Endothelial cell of umbilical vein (primary cell): ENCODE results near the gene RHOV. TPM values are rescaled to one million over a fixed set of nuclear protein-coding genes. Genes with fewer than 3 reads are reported as not detected.
A peak's percentile ranks its signal among the peaks of the same experiment; 100 is the strongest.

Experiments used
- BruUV-seq: library from RNA; stranded (reverse); fragments of 400-500 nt; replicated peaks from 2 replicates; lab custom pipeline; 2021; lab: Mats Ljungman, UMichigan
- CTCF ChIA-PET: fragments of 300-600, 350-600 bp; sonication (Branson Sonifier 250); formaldehyde crosslinking; loops from one replicate; lab custom pipeline; 2021; ENCODE audit warnings: antibody characterized with exemption, inconsistent platforms; lab: Charles Lee
- POLR2A ChIA-PET: fragments of 300-600, 350-600 bp; sonication (Branson Sonifier 250); formaldehyde crosslinking; loops from one replicate; lab custom pipeline; 2021; ENCODE audit warnings: antibody characterized with exemption, inconsistent platforms; lab: Charles Lee
- DNase-seq: peaks from one replicate; pipeline ENCODE4 v3.0.0-alpha.2; 2011; ENCODE audit warnings: low read depth, low spot score
- FAIRE-seq: peaks from 2 replicates; lab custom pipeline; 2011; peaks lifted over from hg19 to GRCh38; lab: Jason Lieb, UNC
- H2AFZ ChIP-seq: 2 replicates; pipeline ENCODE4 v1.6.0; 2012; ENCODE audit warnings: low read depth, low read length, control low read depth, inconsistent platforms
- H3K27ac ChIP-seq: 2 replicates; pipeline ENCODE4 v1.5.1; 2011; ENCODE audit warnings: low read depth, mild to moderate bottlenecking, control low read depth, low read length, moderate library complexity; ENCODE audit not compliant: insufficient read depth
- H3K27me3 ChIP-seq, 2 experiments: 2 replicates each; pipeline versions ENCODE4 v1.6.0 to v1.6.1; 2011; ENCODE audit warnings: low read length in 2 of 2, mixed read lengths in 1 of 2; ENCODE audit not compliant: control insufficient read depth in 2 of 2, insufficient read depth in 2 of 2
- H3K36me3 ChIP-seq, 2 experiments: 2 replicates in 1 of 2; 3 replicates in 1 of 2; pipeline ENCODE4 v1.5.1; 2011; ENCODE audit warnings: low read length in 2 of 2, mild to moderate bottlenecking in 1 of 2, moderate library complexity in 1 of 2; ENCODE audit not compliant: control insufficient read depth in 2 of 2, insufficient read depth in 2 of 2; ENCODE audit errors: extremely low read depth in 1 of 2
- H3K4me1 ChIP-seq: 3 replicates; pipeline ENCODE4 v1.5.1; 2011; ENCODE audit warnings: mild to moderate bottlenecking, low read length; ENCODE audit not compliant: control insufficient read depth, insufficient read depth; ENCODE audit errors: extremely low read depth
- H3K4me2 ChIP-seq: 2 replicates; pipeline ENCODE4 v1.6.1; 2011; ENCODE audit warnings: low read length, control low read depth, mixed read lengths; ENCODE audit not compliant: insufficient read depth
- H3K4me3 ChIP-seq, 3 experiments: fragments of 200-600 bp in 1 of 3; sonication (generic), shearing (Covaris generic) in 1 of 3; replicated peaks in 1 of 3; 2 replicates each; pipeline ENCODE4 v1.5.1; 2011 to 2016; ENCODE audit warnings: control low read depth in 3 of 3, low read length in 3 of 3, mild to moderate bottlenecking in 2 of 3, inconsistent platforms in 1 of 3, low read depth in 1 of 3, moderate library complexity in 1 of 3; ENCODE audit not compliant: insufficient read depth in 1 of 3
- H3K79me2 ChIP-seq: 2 replicates; pipeline ENCODE4 v1.6.0; 2012; ENCODE audit warnings: low read length, inconsistent platforms; ENCODE audit not compliant: control insufficient read depth, insufficient read depth
- H3K9ac ChIP-seq: replicated peaks from 2 replicates; pipeline ENCODE3; 2011; ENCODE audit warnings: low read length, control low read depth; ENCODE audit not compliant: insufficient read depth; ENCODE audit errors: extremely low read depth
- H3K9me1 ChIP-seq: replicated peaks from 3 replicates; pipeline ENCODE4 v1.6.0; 2011; ENCODE audit warnings: mild to moderate bottlenecking, low read length; ENCODE audit not compliant: control insufficient read depth, insufficient read depth; ENCODE audit errors: extremely low read depth
- H3K9me3 ChIP-seq: replicated peaks from 2 replicates; pipeline ENCODE4 v1.5.1; 2012; ENCODE audit warnings: low read length, inconsistent platforms; ENCODE audit not compliant: control insufficient read depth, insufficient read depth
- H4K20me1 ChIP-seq: replicated peaks from 2 replicates; pipeline ENCODE3; 2011; ENCODE audit warnings: mild to moderate bottlenecking, low read length; ENCODE audit not compliant: control insufficient read depth, insufficient read depth; ENCODE audit errors: extremely low read depth
- CTCF ChIP-seq, 2 donors: IDR thresholded peaks; 1 replicate in 1 of 2; 2 replicates in 1 of 2; pipeline ENCODE4 v1.5.1; 2011; ENCODE audit warnings: low read length in 2 of 2, mild to moderate bottlenecking in 2 of 2, moderate library complexity in 2 of 2, control low read depth in 1 of 2, inconsistent platforms in 1 of 2, low read depth in 1 of 2; ENCODE audit not compliant: insufficient read depth in 1 of 2; ENCODE audit errors: extremely low read depth in 1 of 2
- EZH2 ChIP-seq: IDR thresholded peaks from 2 replicates; pipeline ENCODE4 v1.6.1; 2012; ENCODE audit warnings: borderline replicate concordance, low read depth, mild to moderate bottlenecking, moderate library complexity, low read length, inconsistent platforms; ENCODE audit not compliant: severe bottlenecking
- FOS ChIP-seq: IDR thresholded peaks from 2 replicates; pipeline ENCODE4 v1.6.1; 2011; ENCODE audit warnings: mild to moderate bottlenecking, low read length, moderate library complexity, borderline replicate concordance; ENCODE audit not compliant: insufficient read depth
- GATA2 ChIP-seq: IDR thresholded peaks from 2 replicates; pipeline ENCODE4 v1.7.0; 2011; ENCODE audit warnings: low read depth, mild to moderate bottlenecking, moderate library complexity, mixed read lengths, low read length; ENCODE audit not compliant: insufficient read length, insufficient read depth
- JUN ChIP-seq: IDR thresholded peaks from 2 replicates; pipeline ENCODE4 v1.6.1; 2011; ENCODE audit warnings: borderline replicate concordance, low read depth; ENCODE audit not compliant: insufficient read length, insufficient read depth
- MAX ChIP-seq: IDR thresholded peaks from 2 replicates; pipeline ENCODE4 v1.6.1; 2011; ENCODE audit not compliant: insufficient read depth, insufficient read length
- MYC ChIP-seq: IDR thresholded peaks from one replicate; pipeline ENCODE4 v1.6.1; 2011; ENCODE audit warnings: mild to moderate bottlenecking, low read depth, low read length
- POLR2A ChIP-seq: IDR thresholded peaks from 2 replicates; pipeline ENCODE4 v1.6.1; 2012; ENCODE audit warnings: low read depth, mild to moderate bottlenecking, control low read depth, low read length
- POLR2AphosphoS5 ChIP-seq: IDR thresholded peaks from 2 replicates; pipeline ENCODE4 v1.6.1; 2012; ENCODE audit warnings: low read depth, mild to moderate bottlenecking, control low read depth, low read length, moderate library complexity; ENCODE audit not compliant: insufficient read depth
- dilution Hi-C: fragments of 300-500 bp; cut with MboI; formaldehyde crosslinking; loops from one replicate; pipeline ENCODE4 v1.15.0; 2019; ENCODE audit warnings: low sequenced_read_pairs; ENCODE audit not compliant: extremely low pct_ligation_motif_present
- intact Hi-C: fragments of 100-400 bp; cut with micrococcal nuclease; formaldehyde crosslinking; loops from one replicate; pipeline ENCODE4 v1.10.0; 2022
- polyA plus RNA-seq, 4 experiments: library from polyadenylated mRNA; depleted of rRNA in 3 of 4; stranded (reverse) in 3 of 4; unstranded in 1 of 4; fragments of >200 nt; gene quantifications; 2 replicates each; pipeline versions ENCODE4 v1.2.1 to v1.2.3, GENCODE V29; 2011 to 2012; ENCODE audit warnings: missing spikeins in 1 of 4
- total RNA-seq: library from RNA; stranded (reverse); gene quantifications from 2 replicates; pipeline ENCODE4 v1.2.3, GENCODE V29; 2021

Gene RHOV
- total and polyA plus RNA-seq, 2 donors (not counting 3 experiments of a cell fraction or from before 2014, with no cell fraction given) = 0.15 to 0.20 TPM

GRCh38 chr15:40859206-40859851 lies 14.7 kb downstream of the RHOV start:
- no peaks in the 10 kb centered on the region for H3K9me1 ChIP-seq
- FAIRE-seq = peak; percentile 93
- TF ChIP-seq EZH2 (no peak), CTCF (IDR thresholded peaks at IDR 0.05; ENCODE audit: extremely low read depth in 1 of 2, insufficient read depth in 1 of 2, low read depth in 1 of 2, low read length in 2 of 2) (peak; percentile 87 to 97)

GRCh38 chr15:40858706-40859105 lies 15.3 kb downstream of the RHOV start:
- Histone ChIP-seq H3K36me3 (no peaks in the 10 kb centered on the region), H3K79me2 (no peaks in the 10 kb centered on the region), H3K9me1 (no peaks in the 10 kb centered on the region), H3K9me3 (no peaks in the 10 kb centered on the region), H3K4me3 (no peak overlapping the region), H3K4me2 (no peak overlapping the region), H4K20me1 (no peaks in the 10 kb centered on the region), H3K9ac (no peak overlapping the region), H2AFZ (no peak overlapping the region), H3K27me3 (no peaks in the 10 kb centered on the region), H3K27ac (no peak overlapping the region), H3K4me1 (no peaks in the 10 kb centered on the region)
- ChIA-PET POLR2A (interaction anchor here (1.1 to 1.9 kb wide), 2 partner anchors 33 to 35 kb away, joined by 4 to 5 read pairs; partner anchors contain the start of gene VPS18), CTCF (interaction anchor here (0.6 to 7.3 kb wide), 60 partner anchors 9 to 501 kb away, joined by 3 to 251 read pairs (median 5); partner anchors contain the start of genes C15orf62, CCDC32, DISP2 and GCHFR)
- BruUV-seq = no TSS peak
- TF ChIP-seq POLR2A (no peak), FOS (no peak), MAX (no peak), GATA2 (no peak), JUN (no peak), POLR2AphosphoS5 (no peak), EZH2 (no peak), MYC (no peak), CTCF (IDR thresholded peaks at IDR 0.05; ENCODE audit: extremely low read depth in 1 of 2, insufficient read depth in 1 of 2, low read depth in 1 of 2, low read length in 2 of 2) (no peak)
- DNase-seq (no peak), FAIRE-seq (no peak)
- intact Hi-C loops (loop anchor here (5.0 kb wide), 1 partner anchor 164 kb away; no protein-coding TSS in a partner anchor), dilution Hi-C loops (no loop called here)

More at GRCh38 chr15:40859206-40859851, 14.7 kb downstream of the RHOV start:
- H3K9me3 ChIP-seq = no peaks in the 10 kb centered on the region
- no peaks in the 10 kb centered on the region for H3K27me3 ChIP-seq
- intact Hi-C loops = loop anchor here (5.0 kb wide), 1 partner anchor 163 kb away; no protein-coding TSS in a partner anchor
- ChIA-PET CTCF (interaction anchor here (0.6 to 7.3 kb wide), 54 partner anchors 10 to 502 kb away, joined by 3 to 251 read pairs (median 6); partner anchors contain the start of genes C15orf62, CCDC32, DISP2 and GCHFR), POLR2A (interaction anchor here (1.1 to 1.9 kb wide), 2 partner anchors 32 to 35 kb away, joined by 4 to 5 read pairs; partner anchors contain the start of gene VPS18)
- no peak overlapping the region for H3K9ac ChIP-seq
- peak overlapping the region; percentile 25 for H2AFZ ChIP-seq
- no peaks in the 10 kb centered on the region for H3K36me3 ChIP-seq
- H4K20me1 ChIP-seq = no peaks in the 10 kb centered on the region
- H3K79me2 ChIP-seq = no peaks in the 10 kb centered on the region
- no TSS peak for BruUV-seq
- dilution Hi-C loops = no loop called here
- no peaks in the 10 kb centered on the region for H3K4me1 ChIP-seq
- H3K4me3 ChIP-seq = no peak overlapping the region
- no peak overlapping the region for H3K4me2 ChIP-seq
- peak; percentile 73 for DNase-seq
- no peak overlapping the region for H3K27ac ChIP-seq
